GM23338 (cell line): ENCODE data around the gene PIGU. TPM values are rescaled to one million over a fixed set of nuclear protein-coding genes. Genes with fewer than 3 reads are reported as not detected.
"Not testable (repeated sequence)": the region's sequence is repeated elsewhere in the genome, so short reads cannot be mapped to it uniquely, and the experiment has no call there.

Experiments
- ATAC-seq: fragments of 200-7000 bp; cut with Tn5 transposase; 3 replicates; pipeline ENCODE4 v1.9.1; 2020
- DNase-seq: peaks from one replicate; pipeline ENCODE4 v3.0.0-alpha.2; 2015; ENCODE audit warnings: low spot score
- H2AFZ ChIP-seq: fragments of 200-600 bp; sonication (generic); 2 replicates; pipeline ENCODE4 v1.8.0; 2016; ENCODE audit warnings: antibody characterized with exemption, mild to moderate bottlenecking, moderate library complexity
- H3F3A ChIP-seq: fragments of 200-600 bp; sonication (generic); replicated peaks from 2 replicates; pipeline ENCODE4 v1.8.0; 2017; ENCODE audit warnings: antibody characterized with exemption, mixed run types, low read depth
- H3K27ac ChIP-seq: fragments of 200-600 bp; sonication (generic); 2 replicates; pipeline ENCODE4 v1.6.1; 2016; ENCODE audit warnings: low read depth
- H3K27me3 ChIP-seq: fragments of 200-600 bp; sonication (generic); 2 replicates; pipeline ENCODE4 v1.8.0; 2016; ENCODE audit warnings: mild to moderate bottlenecking, mixed run types, moderate library complexity; ENCODE audit not compliant: insufficient read depth
- H3K36me3 ChIP-seq: fragments of 200-600 bp; sonication (generic); 2 replicates; pipeline ENCODE4 v1.8.0; 2016; ENCODE audit warnings: mild to moderate bottlenecking; ENCODE audit not compliant: insufficient read depth
- H3K4me1 ChIP-seq: fragments of 200-600 bp; sonication (generic); 2 replicates; pipeline ENCODE4 v1.8.0; 2016; ENCODE audit warnings: mild to moderate bottlenecking, moderate library complexity; ENCODE audit not compliant: insufficient read depth
- H3K4me2 ChIP-seq: fragments of 200-600 bp; sonication (generic); 2 replicates; pipeline ENCODE4 v1.7.1; 2017; ENCODE audit warnings: mixed run types
- H3K4me3 ChIP-seq: fragments of 200-600 bp; sonication (generic); 2 replicates; pipeline ENCODE4 v1.6.1; 2016; ENCODE audit warnings: mixed run types
- H3K79me2 ChIP-seq: fragments of 200-600 bp; sonication (generic); replicated peaks from 2 replicates; pipeline ENCODE4 v1.8.0; 2017; ENCODE audit warnings: mild to moderate bottlenecking; ENCODE audit not compliant: insufficient read depth
- H3K9me2 ChIP-seq: fragments of 200-600 bp; sonication (generic); 2 replicates; pipeline ENCODE4 v1.8.0; 2017; ENCODE audit not compliant: insufficient read depth
- H4K20me1 ChIP-seq: fragments of 200-600 bp; sonication (generic); replicated peaks from 2 replicates; pipeline ENCODE4 v1.8.0; 2017; ENCODE audit warnings: mild to moderate bottlenecking; ENCODE audit not compliant: insufficient read depth
- H3K27ac Mint-ChIP-seq: 2 replicates; pipeline ENCODE4 v1.8.0; 2020; ENCODE audit warnings: inconsistent platforms, mild to moderate bottlenecking, moderate library complexity, mixed read lengths
- H3K27me3 Mint-ChIP-seq: 3 replicates; pipeline ENCODE4 v1.8.0; 2022; ENCODE audit warnings: low read depth, mild to moderate bottlenecking, moderate library complexity, mixed read lengths, inconsistent platforms; ENCODE audit not compliant: insufficient read depth, poor library complexity
- H3K36me3 Mint-ChIP-seq: 3 replicates; pipeline ENCODE4 v1.8.0; 2021; ENCODE audit warnings: low read depth, mild to moderate bottlenecking, inconsistent platforms, moderate library complexity, mixed read lengths
- H3K4me1 Mint-ChIP-seq: 3 replicates; pipeline ENCODE4 v1.8.0; 2020; ENCODE audit warnings: mild to moderate bottlenecking, inconsistent platforms, mixed read lengths
- H3K4me3 Mint-ChIP-seq: 3 replicates; pipeline ENCODE4 v1.8.0; 2021; ENCODE audit warnings: moderate library complexity, mild to moderate bottlenecking, inconsistent platforms, mixed read lengths
- H3K9me3 Mint-ChIP-seq: 3 replicates; pipeline ENCODE4 v1.8.0; 2020; ENCODE audit warnings: moderate library complexity, mild to moderate bottlenecking, inconsistent platforms, mixed read lengths
- EZH2 ChIP-seq: fragments of 200-600 bp; sonication (generic); IDR thresholded peaks from one replicate; pipeline ENCODE4 v1.8.0; 2017; ENCODE audit warnings: antibody characterized with exemption, mild to moderate bottlenecking, low read depth; ENCODE audit not compliant: unreplicated experiment
- EZH2phosphoT487 ChIP-seq: fragments of 200-600 bp; sonication (generic); IDR thresholded peaks from one replicate; pipeline ENCODE4 v1.8.1; 2018; ENCODE audit warnings: antibody characterized with exemption; ENCODE audit not compliant: unreplicated experiment
- JUNB ChIP-seq: IDR thresholded peaks from one replicate; pipeline ENCODE4 v1.6.1; 2016; ENCODE audit warnings: antibody characterized with exemption; ENCODE audit not compliant: unreplicated experiment
- NANOG ChIP-seq: IDR thresholded peaks from 2 replicates; pipeline ENCODE4 v1.6.1; 2016; ENCODE audit warnings: antibody characterized with exemption, borderline replicate concordance
- POLR2AphosphoS5 ChIP-seq: IDR thresholded peaks from 2 replicates; pipeline ENCODE4 v1.6.1; 2016; ENCODE audit warnings: antibody characterized with exemption, low read depth
- ZNF114 ChIP-seq: fragments of 250-450 bp; sonication (Bioruptor Pico); IDR thresholded peaks from 2 replicates; pipeline ENCODE4 v1.5.0; 2020; ENCODE audit warnings: mild to moderate bottlenecking, moderate library complexity
- ZNF331 ChIP-seq: fragments of 250-450 bp; sonication (Bioruptor Pico); IDR thresholded peaks from 2 replicates; pipeline ENCODE4 v1.5.0; 2020; ENCODE audit warnings: low read depth, mild to moderate bottlenecking, moderate library complexity
- polyA plus RNA-seq: library from polyadenylated mRNA; unstranded; fragments of >200 nt; fragmentation: Nextera tagmentation; extraction: Ambion mirVana; gene quantifications from 2 replicates; pipeline ENCODE4 v1.2.1, GENCODE V29; 2016
- total RNA-seq: library from RNA; depleted of rRNA; stranded (reverse); fragments of >200 nt; shearing (Covaris generic); gene quantifications from 2 replicates; pipeline ENCODE4 v1.2.3, GENCODE V29; 2014
- TF ChIP-seq, protein P1 (sequence below), 2 experiments: fragments of 200-600 bp in 1 of 2; sonication (generic) in 1 of 2; conservative IDR thresholded peaks; 2 replicates each; pipeline versions ENCODE4 v1.5.1 to v1.6.1; 2016 to 2017; ENCODE audit warnings: antibody characterized with exemption in 2 of 2, low read depth in 2 of 2, mild to moderate bottlenecking in 2 of 2, moderate library complexity in 1 of 2
- TF ChIP-seq, protein P2 (sequence below): IDR thresholded peaks from one replicate; pipeline ENCODE4 v1.6.1; 2018; ENCODE audit warnings: antibody characterized with exemption; ENCODE audit not compliant: unreplicated experiment
- TF ChIP-seq, protein P3 (sequence below): IDR thresholded peaks from 2 replicates; pipeline ENCODE4 v1.6.1; 2016; ENCODE audit warnings: antibody characterized with exemption

The PIGU gene
- total and polyA plus RNA-seq, 2 experiments from 2014 or later, result 24.3 to 28.9 TPM

DNA sequence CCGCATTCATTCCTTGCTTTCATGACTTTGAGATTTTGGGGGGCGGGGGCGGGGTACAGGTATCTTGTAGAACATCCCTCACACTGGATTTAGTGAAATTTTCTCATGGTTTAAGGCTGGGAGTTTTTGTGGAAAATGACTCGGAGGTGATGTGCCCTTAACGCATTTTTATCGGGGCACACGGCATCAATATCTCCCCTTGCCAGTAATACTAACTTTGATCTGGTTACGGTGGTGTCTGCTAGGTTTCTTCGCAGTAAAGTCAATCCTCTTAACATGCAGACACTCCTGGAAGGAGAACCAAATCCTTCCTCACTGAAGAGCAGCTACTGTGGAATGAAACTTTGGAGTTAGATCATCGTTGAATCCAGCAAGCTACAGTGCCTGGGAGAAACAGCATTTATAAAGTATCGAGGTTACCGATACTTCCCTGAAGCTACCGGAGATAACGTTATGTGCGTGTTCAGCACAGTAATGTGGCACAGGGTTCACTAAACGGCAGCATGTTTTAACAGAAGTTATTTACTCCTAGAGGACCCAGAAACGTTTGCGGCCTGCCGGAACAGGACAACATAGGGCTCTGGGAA is 161.9 kb downstream of the PIGU start:
- peak overlapping the region; percentile 88 for H3K27ac ChIP-seq
- DNase-seq, result no peak
- Mint-ChIP-seq H3K4me3 (peak overlapping the region; percentile 97), H3K27ac (peak overlapping the region; percentile 98), H3K9me3 (no peaks in the 10 kb centered on the region), H3K4me1 (peaks cover 12% of the 10 kb centered on the region; the same call in 2 of the 3 replicates), H3K36me3 (peaks cover 7% of the 10 kb centered on the region; the same call in 1 of the 3 replicates), H3K27me3 (peaks cover 11% of the 10 kb centered on the region)
- H3K36me3 ChIP-seq, result no peaks in the 10 kb centered on the region; the same call in 1 of the 2 replicates
- H3K27me3 ChIP-seq, result no peaks in the 10 kb centered on the region
- H2AFZ ChIP-seq, result peak overlapping the region; percentile 50
- H4K20me1 ChIP-seq, result peaks cover 13% of the 10 kb centered on the region; the same call in 1 of the 2 replicates
- peak overlapping the region; percentile 88 for H3K4me3 ChIP-seq
- peaks cover 33% of the 10 kb centered on the region for H3K79me2 ChIP-seq
- peaks cover 3% of the 10 kb centered on the region; the same call in 1 of the 2 replicates for H3F3A ChIP-seq
- TF ChIP-seq EZH2phosphoT487 (no peak), POLR2AphosphoS5 (no peak), EZH2 (no peak)
- H3K9me2 ChIP-seq, result no peaks in the 10 kb centered on the region
- H3K4me2 ChIP-seq, result peak overlapping the region; percentile 87
- ATAC-seq, result no peak
- peaks cover 8% of the 10 kb centered on the region for H3K4me1 ChIP-seq

DNA sequence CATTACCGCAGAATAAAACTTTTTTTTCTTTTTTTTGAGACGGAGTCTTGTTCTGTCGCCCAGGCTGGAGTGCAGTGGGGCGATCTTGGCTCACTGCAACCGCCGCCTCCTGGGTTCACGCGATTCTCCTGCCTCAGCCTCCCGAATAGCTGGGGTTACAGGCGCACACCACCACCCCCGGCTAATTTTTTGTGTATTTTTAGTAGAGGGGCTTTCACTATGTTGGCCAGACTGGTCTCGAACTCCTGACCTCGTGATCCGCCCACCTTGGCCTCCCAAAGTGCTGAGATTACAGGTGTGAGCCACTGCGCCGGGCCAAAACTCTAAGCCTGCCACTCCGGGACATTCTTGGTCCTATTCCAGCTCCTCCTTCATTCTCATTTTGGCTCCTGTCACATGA is 162.9 kb downstream of the PIGU start:
- H3K4me3 ChIP-seq, H3K9me3 Mint-ChIP-seq, H3K27me3 ChIP-seq, H3K36me3 Mint-ChIP-seq, DNase-seq, H3K27ac Mint-ChIP-seq, H3K4me3 Mint-ChIP-seq, H3F3A ChIP-seq, H4K20me1 ChIP-seq, ATAC-seq, H3K9me2 ChIP-seq, H3K36me3 ChIP-seq, H2AFZ ChIP-seq, H3K4me1 ChIP-seq, H3K27ac ChIP-seq: not testable (repeated sequence)
- H3K27me3 Mint-ChIP-seq, result peaks cover 11% of the 10 kb centered on the region
- Histone ChIP-seq H3K79me2 (peaks cover 23% of the 10 kb centered on the region), H3K4me2 (peak overlapping the region; percentile 87; the same call in 1 of the 2 replicates)
- H3K4me1 Mint-ChIP-seq, result peaks cover 12% of the 10 kb centered on the region; the same call in 2 of the 3 replicates

DNA sequence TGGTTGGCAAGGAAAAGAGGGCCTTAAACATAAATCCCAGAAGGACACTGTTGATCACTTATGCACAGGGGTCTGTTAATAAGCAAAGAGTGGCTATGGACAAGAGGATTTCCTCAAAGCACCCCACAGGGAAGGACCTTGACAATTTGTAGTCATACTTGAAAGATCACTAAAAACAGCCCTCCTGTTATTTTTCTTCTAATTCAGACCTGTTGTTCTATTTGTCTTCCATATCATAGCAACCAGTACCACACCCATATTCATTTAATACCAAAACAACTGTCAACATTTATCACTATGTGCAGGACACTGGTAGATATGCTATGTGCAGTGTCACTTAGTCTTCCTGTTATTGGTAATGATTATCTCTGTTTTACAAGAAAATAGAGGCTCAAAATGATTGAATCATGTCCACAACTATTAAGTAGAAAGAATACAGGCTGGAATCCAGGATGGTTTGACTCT is 163.9 kb downstream of the PIGU start:
- ATAC-seq (no peak), DNase-seq (no peak)
- no peak overlapping the region for H3K4me2 ChIP-seq
- no peaks in the 10 kb centered on the region; the same call in 1 of the 2 replicates for H4K20me1 ChIP-seq
- peaks cover 13% of the 10 kb centered on the region for H3K79me2 ChIP-seq
- no peaks in the 10 kb centered on the region for H3K27me3 ChIP-seq
- H3K4me3 ChIP-seq, result no peak overlapping the region
- H3K9me2 ChIP-seq, result no peaks in the 10 kb centered on the region
- H3K36me3 ChIP-seq, result peaks cover 3% of the 10 kb centered on the region; the same call in 1 of the 2 replicates
- no peak overlapping the region for H3K4me3 Mint-ChIP-seq
- H3K4me1 ChIP-seq, result peaks cover 8% of the 10 kb centered on the region
- H3K36me3 Mint-ChIP-seq, result peaks cover 14% of the 10 kb centered on the region; the same call in 2 of the 3 replicates
- H3K27ac Mint-ChIP-seq, result no peak overlapping the region
- peaks cover 9% of the 10 kb centered on the region; the same call in 2 of the 3 replicates for H3K4me1 Mint-ChIP-seq
- no peaks in the 10 kb centered on the region for H3K9me3 Mint-ChIP-seq
- H3K27ac ChIP-seq, result no peak overlapping the region
- peaks cover 11% of the 10 kb centered on the region for H3K27me3 Mint-ChIP-seq
- no peak overlapping the region for H2AFZ ChIP-seq
- peaks cover 3% of the 10 kb centered on the region; the same call in 1 of the 2 replicates for H3F3A ChIP-seq
- TF ChIP-seq, protein P1, sequence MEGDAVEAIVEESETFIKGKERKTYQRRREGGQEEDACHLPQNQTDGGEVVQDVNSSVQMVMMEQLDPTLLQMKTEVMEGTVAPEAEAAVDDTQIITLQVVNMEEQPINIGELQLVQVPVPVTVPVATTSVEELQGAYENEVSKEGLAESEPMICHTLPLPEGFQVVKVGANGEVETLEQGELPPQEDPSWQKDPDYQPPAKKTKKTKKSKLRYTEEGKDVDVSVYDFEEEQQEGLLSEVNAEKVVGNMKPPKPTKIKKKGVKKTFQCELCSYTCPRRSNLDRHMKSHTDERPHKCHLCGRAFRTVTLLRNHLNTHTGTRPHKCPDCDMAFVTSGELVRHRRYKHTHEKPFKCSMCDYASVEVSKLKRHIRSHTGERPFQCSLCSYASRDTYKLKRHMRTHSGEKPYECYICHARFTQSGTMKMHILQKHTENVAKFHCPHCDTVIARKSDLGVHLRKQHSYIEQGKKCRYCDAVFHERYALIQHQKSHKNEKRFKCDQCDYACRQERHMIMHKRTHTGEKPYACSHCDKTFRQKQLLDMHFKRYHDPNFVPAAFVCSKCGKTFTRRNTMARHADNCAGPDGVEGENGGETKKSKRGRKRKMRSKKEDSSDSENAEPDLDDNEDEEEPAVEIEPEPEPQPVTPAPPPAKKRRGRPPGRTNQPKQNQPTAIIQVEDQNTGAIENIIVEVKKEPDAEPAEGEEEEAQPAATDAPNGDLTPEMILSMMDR (conservative IDR thresholded peaks at IDR 0.05; ENCODE audit: low read depth in 2 of 2), result no peak
- TF ChIP-seq EZH2, result no peak
- TF ChIP-seq, protein P2, sequence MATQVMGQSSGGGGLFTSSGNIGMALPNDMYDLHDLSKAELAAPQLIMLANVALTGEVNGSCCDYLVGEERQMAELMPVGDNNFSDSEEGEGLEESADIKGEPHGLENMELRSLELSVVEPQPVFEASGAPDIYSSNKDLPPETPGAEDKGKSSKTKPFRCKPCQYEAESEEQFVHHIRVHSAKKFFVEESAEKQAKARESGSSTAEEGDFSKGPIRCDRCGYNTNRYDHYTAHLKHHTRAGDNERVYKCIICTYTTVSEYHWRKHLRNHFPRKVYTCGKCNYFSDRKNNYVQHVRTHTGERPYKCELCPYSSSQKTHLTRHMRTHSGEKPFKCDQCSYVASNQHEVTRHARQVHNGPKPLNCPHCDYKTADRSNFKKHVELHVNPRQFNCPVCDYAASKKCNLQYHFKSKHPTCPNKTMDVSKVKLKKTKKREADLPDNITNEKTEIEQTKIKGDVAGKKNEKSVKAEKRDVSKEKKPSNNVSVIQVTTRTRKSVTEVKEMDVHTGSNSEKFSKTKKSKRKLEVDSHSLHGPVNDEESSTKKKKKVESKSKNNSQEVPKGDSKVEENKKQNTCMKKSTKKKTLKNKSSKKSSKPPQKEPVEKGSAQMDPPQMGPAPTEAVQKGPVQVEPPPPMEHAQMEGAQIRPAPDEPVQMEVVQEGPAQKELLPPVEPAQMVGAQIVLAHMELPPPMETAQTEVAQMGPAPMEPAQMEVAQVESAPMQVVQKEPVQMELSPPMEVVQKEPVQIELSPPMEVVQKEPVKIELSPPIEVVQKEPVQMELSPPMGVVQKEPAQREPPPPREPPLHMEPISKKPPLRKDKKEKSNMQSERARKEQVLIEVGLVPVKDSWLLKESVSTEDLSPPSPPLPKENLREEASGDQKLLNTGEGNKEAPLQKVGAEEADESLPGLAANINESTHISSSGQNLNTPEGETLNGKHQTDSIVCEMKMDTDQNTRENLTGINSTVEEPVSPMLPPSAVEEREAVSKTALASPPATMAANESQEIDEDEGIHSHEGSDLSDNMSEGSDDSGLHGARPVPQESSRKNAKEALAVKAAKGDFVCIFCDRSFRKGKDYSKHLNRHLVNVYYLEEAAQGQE, result no peak
- TF ChIP-seq, protein P3, sequence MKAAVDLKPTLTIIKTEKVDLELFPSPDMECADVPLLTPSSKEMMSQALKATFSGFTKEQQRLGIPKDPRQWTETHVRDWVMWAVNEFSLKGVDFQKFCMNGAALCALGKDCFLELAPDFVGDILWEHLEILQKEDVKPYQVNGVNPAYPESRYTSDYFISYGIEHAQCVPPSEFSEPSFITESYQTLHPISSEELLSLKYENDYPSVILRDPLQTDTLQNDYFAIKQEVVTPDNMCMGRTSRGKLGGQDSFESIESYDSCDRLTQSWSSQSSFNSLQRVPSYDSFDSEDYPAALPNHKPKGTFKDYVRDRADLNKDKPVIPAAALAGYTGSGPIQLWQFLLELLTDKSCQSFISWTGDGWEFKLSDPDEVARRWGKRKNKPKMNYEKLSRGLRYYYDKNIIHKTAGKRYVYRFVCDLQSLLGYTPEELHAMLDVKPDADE, result no peak
- no peak for TF ChIP-seq ZNF114 (CRISPR knock-in tag)
- no peak for TF ChIP-seq ZNF331 (CRISPR knock-in tag)
- TF ChIP-seq JUNB, result no peak
- no peak for TF ChIP-seq POLR2AphosphoS5
- TF ChIP-seq NANOG, result no peak
